Measurements from ENCODE around the gene SCAPER. TPM values are rescaled to one million over a fixed set of nuclear protein-coding genes. Genes with fewer than 3 reads are reported as not detected.

Gene SCAPER
- total and polyA plus RNA-seq, 8 donors: 3.0 to 23.8 (median 14.2) TPM

- ATAC-seq (no peak), DNase-seq (no peak), FAIRE-seq (no peak)
- no peaks in the 10 kb centered on the region for H3K36me3 ChIP-seq
- 69 to 73% methylated on average over 5 of the region's 5 CpGs for WGBS, 2 donors
- intact Hi-C loops (cut with DNase I): no loop called here
- H3K27ac ChIP-seq: no peak overlapping the region
- no peaks in the 10 kb centered on the region for H3K27me3 ChIP-seq
- H3K4me3 ChIP-seq: no peak overlapping the region
- no peaks in the 10 kb centered on the region for H3K4me1 ChIP-seq
- no peak for TF ChIP-seq CTCF (IDR thresholded peaks at IDR 0.05)
- H3K9me3 ChIP-seq: no peaks in the 10 kb centered on the region
Observed at GRCh38 chr15:76664895-76665294, 240.2 kb downstream of the SCAPER start.

GRCh38 chr15:76664411-76664810 is 240.7 kb downstream of the SCAPER start:
- intact Hi-C loops (cut with DNase I): no loop called here
- no peaks in the 10 kb centered on the region for H3K9me3 ChIP-seq

GRCh38 chr15:76663529-76663928 is 241.6 kb downstream of the SCAPER start:
- Histone ChIP-seq H3K27me3 (no peaks in the 10 kb centered on the region), H3K9me3 (no peaks in the 10 kb centered on the region), H3K36me3 (no peaks in the 10 kb centered on the region), H3K27ac (no peak overlapping the region), H3K4me3 (no peak overlapping the region), H3K4me1 (no peaks in the 10 kb centered on the region)
- DNase-seq: no peak
- intact Hi-C loops (cut with DNase I): no loop called here
- 94 to 97% methylated on average over 2 of the region's 2 CpGs for WGBS, 2 donors
- no peak for ATAC-seq
- no peak for TF ChIP-seq CTCF (IDR thresholded peaks at IDR 0.05)
- FAIRE-seq: no peak

More at GRCh38 chr15:76664411-76664810, 240.7 kb downstream of the SCAPER start:
- Histone ChIP-seq H3K4me1 (no peaks in the 10 kb centered on the region), H3K4me3 (no peak overlapping the region), H3K27ac (no peak overlapping the region), H3K36me3 (no peaks in the 10 kb centered on the region), H3K27me3 (no peaks in the 10 kb centered on the region)
- no peak for TF ChIP-seq CTCF (IDR thresholded peaks at IDR 0.05)
- FAIRE-seq (no peak), ATAC-seq (no peak), DNase-seq (no peak)
- 95 to 97% methylated on average over 2 of the region's 2 CpGs for WGBS, 2 donors

GRCh38 chr15:76648732-76649444 is 256.3 kb downstream of the SCAPER start:
- TF ChIP-seq CTCF (IDR thresholded peaks at IDR 0.05): no peak
- intact Hi-C loops (cut with DNase I): no loop called here
- FAIRE-seq (no peak), ATAC-seq (no peak), DNase-seq (no peak)
- H3K36me3 ChIP-seq: no peaks in the 10 kb centered on the region
- H3K9me3 ChIP-seq: no peaks in the 10 kb centered on the region
- no peaks in the 10 kb centered on the region for H3K27me3 ChIP-seq
- no peaks in the 10 kb centered on the region for H3K4me1 ChIP-seq
- WGBS, 2 donors: 91 to 95% methylated on average over 8 of the region's 8 CpGs
- no peak overlapping the region for H3K4me3 ChIP-seq
- H3K27ac ChIP-seq: no peak overlapping the region

GRCh38 chr15:76647612-76648011 is 257.5 kb downstream of the SCAPER start:
- Histone ChIP-seq H3K9me3 (no peaks in the 10 kb centered on the region), H3K4me1 (no peaks in the 10 kb centered on the region), H3K27me3 (no peaks in the 10 kb centered on the region), H3K27ac (no peak overlapping the region), H3K4me3 (no peak overlapping the region), H3K36me3 (no peaks in the 10 kb centered on the region)
- 83 to 90% methylated on average over 2 of the region's 2 CpGs for WGBS, 2 donors
- no peak for FAIRE-seq
- no peak for ATAC-seq
- intact Hi-C loops (cut with DNase I): no loop called here
- no peak for TF ChIP-seq CTCF (IDR thresholded peaks at IDR 0.05)
- no peak for DNase-seq
